Endothelial cell of umbilical vein (primary cell): ENCODE results near the gene NMRK2. TPM values are rescaled to one million over a fixed set of nuclear protein-coding genes. Genes with fewer than 3 reads are reported as not detected.
A peak's percentile ranks its signal among the peaks of the same experiment; 100 is the strongest.

Experiments used
- BruUV-seq: library from RNA; stranded (reverse); fragments of 400-500 nt; replicated peaks from 2 replicates; lab custom pipeline; 2021; lab: Mats Ljungman, UMichigan
- CTCF ChIA-PET: fragments of 300-600, 350-600 bp; sonication (Branson Sonifier 250); formaldehyde crosslinking; loops from one replicate; lab custom pipeline; 2021; ENCODE audit warnings: antibody characterized with exemption, inconsistent platforms; lab: Charles Lee
- POLR2A ChIA-PET: fragments of 300-600, 350-600 bp; sonication (Branson Sonifier 250); formaldehyde crosslinking; loops from one replicate; lab custom pipeline; 2021; ENCODE audit warnings: antibody characterized with exemption, inconsistent platforms; lab: Charles Lee
- DNase-seq: peaks from one replicate; pipeline ENCODE4 v3.0.0-alpha.2; 2011; ENCODE audit warnings: low read depth, low spot score
- FAIRE-seq: peaks from 2 replicates; lab custom pipeline; 2011; peaks lifted over from hg19 to GRCh38; lab: Jason Lieb, UNC
- H2AFZ ChIP-seq: 2 replicates; pipeline ENCODE4 v1.6.0; 2012; ENCODE audit warnings: low read depth, low read length, control low read depth, inconsistent platforms
- H3K27ac ChIP-seq: 2 replicates; pipeline ENCODE4 v1.5.1; 2011; ENCODE audit warnings: low read depth, mild to moderate bottlenecking, control low read depth, low read length, moderate library complexity; ENCODE audit not compliant: insufficient read depth
- H3K27me3 ChIP-seq, 2 experiments: 2 replicates each; pipeline versions ENCODE4 v1.6.0 to v1.6.1; 2011; ENCODE audit warnings: low read length in 2 of 2, mixed read lengths in 1 of 2; ENCODE audit not compliant: control insufficient read depth in 2 of 2, insufficient read depth in 2 of 2
- H3K36me3 ChIP-seq, 2 experiments: 2 replicates in 1 of 2; 3 replicates in 1 of 2; pipeline ENCODE4 v1.5.1; 2011; ENCODE audit warnings: low read length in 2 of 2, mild to moderate bottlenecking in 1 of 2, moderate library complexity in 1 of 2; ENCODE audit not compliant: control insufficient read depth in 2 of 2, insufficient read depth in 2 of 2; ENCODE audit errors: extremely low read depth in 1 of 2
- H3K4me1 ChIP-seq: 3 replicates; pipeline ENCODE4 v1.5.1; 2011; ENCODE audit warnings: mild to moderate bottlenecking, low read length; ENCODE audit not compliant: control insufficient read depth, insufficient read depth; ENCODE audit errors: extremely low read depth
- H3K4me2 ChIP-seq: 2 replicates; pipeline ENCODE4 v1.6.1; 2011; ENCODE audit warnings: low read length, control low read depth, mixed read lengths; ENCODE audit not compliant: insufficient read depth
- H3K4me3 ChIP-seq, 3 experiments: fragments of 200-600 bp in 1 of 3; sonication (generic), shearing (Covaris generic) in 1 of 3; replicated peaks in 1 of 3; 2 replicates each; pipeline ENCODE4 v1.5.1; 2011 to 2016; ENCODE audit warnings: control low read depth in 3 of 3, low read length in 3 of 3, mild to moderate bottlenecking in 2 of 3, inconsistent platforms in 1 of 3, low read depth in 1 of 3, moderate library complexity in 1 of 3; ENCODE audit not compliant: insufficient read depth in 1 of 3
- H3K79me2 ChIP-seq: 2 replicates; pipeline ENCODE4 v1.6.0; 2012; ENCODE audit warnings: low read length, inconsistent platforms; ENCODE audit not compliant: control insufficient read depth, insufficient read depth
- H3K9ac ChIP-seq: replicated peaks from 2 replicates; pipeline ENCODE3; 2011; ENCODE audit warnings: low read length, control low read depth; ENCODE audit not compliant: insufficient read depth; ENCODE audit errors: extremely low read depth
- H3K9me1 ChIP-seq: replicated peaks from 3 replicates; pipeline ENCODE4 v1.6.0; 2011; ENCODE audit warnings: mild to moderate bottlenecking, low read length; ENCODE audit not compliant: control insufficient read depth, insufficient read depth; ENCODE audit errors: extremely low read depth
- H3K9me3 ChIP-seq: replicated peaks from 2 replicates; pipeline ENCODE4 v1.5.1; 2012; ENCODE audit warnings: low read length, inconsistent platforms; ENCODE audit not compliant: control insufficient read depth, insufficient read depth
- H4K20me1 ChIP-seq: replicated peaks from 2 replicates; pipeline ENCODE3; 2011; ENCODE audit warnings: mild to moderate bottlenecking, low read length; ENCODE audit not compliant: control insufficient read depth, insufficient read depth; ENCODE audit errors: extremely low read depth
- CTCF ChIP-seq, 2 donors: IDR thresholded peaks; 1 replicate in 1 of 2; 2 replicates in 1 of 2; pipeline ENCODE4 v1.5.1; 2011; ENCODE audit warnings: low read length in 2 of 2, mild to moderate bottlenecking in 2 of 2, moderate library complexity in 2 of 2, control low read depth in 1 of 2, inconsistent platforms in 1 of 2, low read depth in 1 of 2; ENCODE audit not compliant: insufficient read depth in 1 of 2; ENCODE audit errors: extremely low read depth in 1 of 2
- EZH2 ChIP-seq: IDR thresholded peaks from 2 replicates; pipeline ENCODE4 v1.6.1; 2012; ENCODE audit warnings: borderline replicate concordance, low read depth, mild to moderate bottlenecking, moderate library complexity, low read length, inconsistent platforms; ENCODE audit not compliant: severe bottlenecking
- JUN ChIP-seq: IDR thresholded peaks from 2 replicates; pipeline ENCODE4 v1.6.1; 2011; ENCODE audit warnings: borderline replicate concordance, low read depth; ENCODE audit not compliant: insufficient read length, insufficient read depth
- POLR2A ChIP-seq: IDR thresholded peaks from 2 replicates; pipeline ENCODE4 v1.6.1; 2012; ENCODE audit warnings: low read depth, mild to moderate bottlenecking, control low read depth, low read length
- POLR2AphosphoS5 ChIP-seq: IDR thresholded peaks from 2 replicates; pipeline ENCODE4 v1.6.1; 2012; ENCODE audit warnings: low read depth, mild to moderate bottlenecking, control low read depth, low read length, moderate library complexity; ENCODE audit not compliant: insufficient read depth
- dilution Hi-C: fragments of 300-500 bp; cut with MboI; formaldehyde crosslinking; loops from one replicate; pipeline ENCODE4 v1.15.0; 2019; ENCODE audit warnings: low sequenced_read_pairs; ENCODE audit not compliant: extremely low pct_ligation_motif_present
- intact Hi-C: fragments of 100-400 bp; cut with micrococcal nuclease; formaldehyde crosslinking; loops from one replicate; pipeline ENCODE4 v1.10.0; 2022
- polyA plus RNA-seq, 4 experiments: library from polyadenylated mRNA; depleted of rRNA in 3 of 4; stranded (reverse) in 3 of 4; unstranded in 1 of 4; fragments of >200 nt; gene quantifications; 2 replicates each; pipeline versions ENCODE4 v1.2.1 to v1.2.3, GENCODE V29; 2011 to 2012; ENCODE audit warnings: missing spikeins in 1 of 4
- total RNA-seq: library from RNA; stranded (reverse); gene quantifications from 2 replicates; pipeline ENCODE4 v1.2.3, GENCODE V29; 2021

The NMRK2 gene
- total and polyA plus RNA-seq, 2 donors (not counting 3 experiments of a cell fraction or from before 2014, with no cell fraction given): not detected

- Histone ChIP-seq H3K9me3 (no peaks in the 10 kb centered on the region), H3K27ac (no peak overlapping the region), H3K4me2 (peak overlapping the region; percentile 20), H3K27me3 (no peaks in the 10 kb centered on the region), H2AFZ (peak overlapping the region; percentile 23), H4K20me1 (no peaks in the 10 kb centered on the region), H3K79me2 (peaks cover 25% of the 10 kb centered on the region), H3K36me3 (peaks cover 8 to 12% of the 10 kb centered on the region in 2 experiments), H3K4me3 (no peak overlapping the region), H3K4me1 (peaks cover 31% of the 10 kb centered on the region), H3K9me1 (no peaks in the 10 kb centered on the region), H3K9ac (no peak overlapping the region)
- CTCF ChIA-PET: interaction anchor here (0.6 to 2.5 kb wide), 41 partner anchors 9 to 777 kb away, joined by 3 to 34 read pairs (median 4); partner anchors contain the start of genes DAPK3, MRPL54, PIAS4 and RAX2
- intact Hi-C loops (loop anchor here (5.0 kb wide), 2 partner anchors 80 to 200 kb away; partner anchors contain the start of gene ZBTB7A), dilution Hi-C loops (no loop called here)
- peak; percentile 94 for FAIRE-seq
- DNase-seq: peak; percentile 87
- POLR2A ChIA-PET: interaction anchor here (0.6 to 1.2 kb wide), 6 partner anchors 9 to 152 kb away, joined by 3 to 11 read pairs (median 4); partner anchors contain the start of gene DAPK3
- BruUV-seq: no TSS peak
- TF ChIP-seq JUN (no peak), EZH2 (no peak), CTCF (IDR thresholded peaks at IDR 0.05; ENCODE audit: extremely low read depth in 1 of 2, insufficient read depth in 1 of 2, low read depth in 1 of 2, low read length in 2 of 2) (peak; percentile 79 to 92), POLR2A (no peak), POLR2AphosphoS5 (no peak)
These were observed 54.9 kb downstream of the NMRK2 start for GRCh38 chr19:3987619-3988371.
